Sigmoid colon (tissue), 7 donors: Measurements from ENCODE around the gene MICAL2. TPM values are rescaled to one million over a fixed set of nuclear protein-coding genes. Genes with fewer than 3 reads are reported as not detected.

ENCODE experiments used
- DNase-seq: peaks from one replicate; pipeline ENCODE4 v3.0.0-alpha.2; 2019
- H3K27ac ChIP-seq, 4 donors: fragments of 200-600 bp; sonication (generic); one replicate each; pipeline ENCODE4 v1.5.1; 2016 to 2019; ENCODE audit warnings: mild to moderate bottlenecking in 1 of 4
- H3K27me3 ChIP-seq, 3 donors: fragments of 200-600 bp; sonication (generic); one replicate each; pipeline ENCODE4 v1.5.1; 2019; ENCODE audit warnings: mild to moderate bottlenecking in 1 of 3
- H3K36me3 ChIP-seq, 4 donors: fragments of 200-600 bp; sonication (generic); one replicate each; pipeline ENCODE4 v1.5.1; 2016 to 2019
- H3K4me1 ChIP-seq, 4 donors: fragments of 200-600 bp; sonication (generic); one replicate each; pipeline ENCODE4 v1.5.1; 2017 to 2019
- H3K4me3 ChIP-seq, 4 donors: fragments of 200-600 bp; sonication (generic); one replicate each; pipeline ENCODE4 v1.5.1; 2017 to 2019; ENCODE audit warnings: mild to moderate bottlenecking in 2 of 4, moderate library complexity in 1 of 4
- H3K9me3 ChIP-seq, 4 donors: fragments of 200-600 bp in 3 of 4; sonication (generic) in 3 of 4; one replicate each; pipeline versions ENCODE4 v1.5.1 to v1.6.1; 2013 to 2019
- CTCF ChIP-seq, 4 experiments: fragments of 450-650 bp in 3 of 4; fragments of 200-600 bp in 1 of 4; IDR thresholded peaks; one replicate each; pipeline ENCODE4 v1.5.1; 2016 to 2019; ENCODE audit warnings: antibody characterized with exemption in 4 of 4, mild to moderate bottlenecking in 3 of 4, moderate library complexity in 2 of 4
- EP300 ChIP-seq, 4 donors: sonication (generic); formaldehyde crosslinking; IDR thresholded peaks; one replicate each; pipeline ENCODE4 v1.6.1; 2017; ENCODE audit warnings: antibody characterized with exemption in 4 of 4
- POLR2A ChIP-seq, 2 donors: fragments of 450-650 bp; IDR thresholded peaks; one replicate each; pipeline ENCODE4 v1.6.1; 2016; ENCODE audit warnings: antibody characterized with exemption in 2 of 2, mild to moderate bottlenecking in 2 of 2, moderate library complexity in 2 of 2
- POLR2AphosphoS5 ChIP-seq, 4 donors: sonication (generic); formaldehyde crosslinking; IDR thresholded peaks; one replicate each; pipeline ENCODE4 v1.6.1; 2017; ENCODE audit warnings: antibody characterized with exemption in 4 of 4
- WGBS, 2 donors: extraction: QIAGEN DNeasy Blood & Tissue Kit; methylation state at CpG; one replicate each; pipeline ENCODE4 v1.1.7; 2013; 5-methylcytosine and 5-hydroxymethylcytosine counted together
- intact Hi-C: fragments of 100-400 bp; cut with DNase I; formaldehyde crosslinking; loops from one replicate; pipeline ENCODE4 v1.15.1; 2023
- polyA plus RNA-seq, 3 donors: library from polyadenylated mRNA; stranded (reverse); fragments of 200-250 nt; gene quantifications; one replicate each; pipeline ENCODE4 v1.2.3, GENCODE V29; 2013
- total RNA-seq, 4 donors: library from RNA; depleted of rRNA; stranded (reverse); fragments of >200 nt; gene quantifications; one replicate each; pipeline ENCODE4 v1.1.0, GENCODE V29; 2016
- donor health status: healthy with polysubstance abuse.
- donor health status: Bipolar disorder and iron deficiency.
- donor health status: healthy.

Gene MICAL2
- total and polyA plus RNA-seq, 7 donors, result 36.6 to 145 (median 115) TPM

DNA sequence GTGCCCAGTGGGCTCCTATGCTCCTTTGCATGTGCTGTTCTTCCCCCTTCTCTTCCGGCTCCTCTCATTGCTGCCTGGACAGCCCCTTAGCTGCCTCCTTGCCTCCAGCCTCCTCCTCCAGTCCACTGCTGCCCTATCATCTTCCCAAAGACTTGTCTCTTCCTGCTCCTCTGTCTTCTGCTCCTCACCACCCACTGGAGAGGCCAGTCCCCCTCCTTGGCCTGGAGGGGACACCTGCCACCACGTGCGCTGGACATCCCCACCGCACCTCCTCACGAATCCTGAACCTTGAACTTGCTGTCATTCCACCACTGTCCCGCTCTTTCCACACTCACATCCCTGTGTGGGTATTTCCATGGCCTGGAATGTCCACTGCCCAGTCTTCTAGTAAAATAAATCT is 49.8 kb downstream of the MICAL2 start:
- Histone ChIP-seq H3K27me3 (no peaks in the 10 kb centered on the region), H3K36me3 (peaks cover 0 to 7% (median 0%) of the 10 kb centered on the region in 4 donors), H3K4me1 (peaks cover 3 to 97% (median 93%) of the 10 kb centered on the region in 4 donors), H3K9me3 (no peaks in the 10 kb centered on the region), H3K4me3 (no peak overlapping the region), H3K27ac (peak overlapping the region; percentile 83 to 96 (median 94))
- 96% methylated on average over 6 of the region's 6 CpGs for WGBS, 2 donors
- no peak for TF ChIP-seq POLR2A (IDR thresholded peaks at IDR 0.05)
- DNase-seq, result no peak
- intact Hi-C loops, result loop anchor here (5.0 kb wide), 2 partner anchors 48 to 93 kb away; partner anchors contain the start of gene MICAL2

- peaks cover 0 to 7% (median 0%) of the 10 kb centered on the region in 4 donors for H3K36me3 ChIP-seq
- TF ChIP-seq CTCF (IDR thresholded peaks at IDR 0.05), result no peak
- TF ChIP-seq POLR2A (IDR thresholded peaks at IDR 0.05), result no peak
- peak in 1 of 4 donors; percentile 4 for TF ChIP-seq POLR2AphosphoS5 (IDR thresholded peaks at IDR 0.05)
- TF ChIP-seq EP300 (IDR thresholded peaks at IDR 0.05), result no peak
- H3K27ac ChIP-seq, result peak overlapping the region; percentile 83 to 96 (median 94)
- H3K4me3 ChIP-seq, result no peak overlapping the region
- WGBS, 2 donors, result 48 to 63% methylated on average over 12 of the region's 12 CpGs
- no peak for DNase-seq
- H3K4me1 ChIP-seq, result peaks cover 3 to 100% (median 97%) of the 10 kb centered on the region in 4 donors
- no peaks in the 10 kb centered on the region for H3K9me3 ChIP-seq
- no peaks in the 10 kb centered on the region for H3K27me3 ChIP-seq
- intact Hi-C loops, result loop anchor here (5.0 kb wide), 2 partner anchors 48 to 93 kb away; partner anchors contain the start of gene MICAL2
These were observed 50.3 kb downstream of the MICAL2 start for GRCh38 chr11:12160680-12161079.

GRCh38 chr11:12161137-12161536 is 50.7 kb downstream of the MICAL2 start:
- H3K27ac ChIP-seq, result peak overlapping the region; percentile 83 to 96 (median 94)
- WGBS, 2 donors, result 84 to 91% methylated on average over 4 of the region's 4 CpGs
- no peak overlapping the region for H3K4me3 ChIP-seq
- DNase-seq, result no peak
- intact Hi-C loops, result loop anchor here (5.0 kb wide), 2 partner anchors 49 to 94 kb away; partner anchors contain the start of gene MICAL2
- no peaks in the 10 kb centered on the region for H3K9me3 ChIP-seq
- peaks cover 0 to 7% (median 0%) of the 10 kb centered on the region in 4 donors for H3K36me3 ChIP-seq
- H3K27me3 ChIP-seq, result no peaks in the 10 kb centered on the region
- no peak for TF ChIP-seq EP300 (IDR thresholded peaks at IDR 0.05)
- peak in 1 of 4 donors; percentile 19 for TF ChIP-seq POLR2AphosphoS5 (IDR thresholded peaks at IDR 0.05)
- no peak for TF ChIP-seq CTCF (IDR thresholded peaks at IDR 0.05)
- H3K4me1 ChIP-seq, result peaks cover 3 to 100% (median 96%) of the 10 kb centered on the region in 4 donors

DNA sequence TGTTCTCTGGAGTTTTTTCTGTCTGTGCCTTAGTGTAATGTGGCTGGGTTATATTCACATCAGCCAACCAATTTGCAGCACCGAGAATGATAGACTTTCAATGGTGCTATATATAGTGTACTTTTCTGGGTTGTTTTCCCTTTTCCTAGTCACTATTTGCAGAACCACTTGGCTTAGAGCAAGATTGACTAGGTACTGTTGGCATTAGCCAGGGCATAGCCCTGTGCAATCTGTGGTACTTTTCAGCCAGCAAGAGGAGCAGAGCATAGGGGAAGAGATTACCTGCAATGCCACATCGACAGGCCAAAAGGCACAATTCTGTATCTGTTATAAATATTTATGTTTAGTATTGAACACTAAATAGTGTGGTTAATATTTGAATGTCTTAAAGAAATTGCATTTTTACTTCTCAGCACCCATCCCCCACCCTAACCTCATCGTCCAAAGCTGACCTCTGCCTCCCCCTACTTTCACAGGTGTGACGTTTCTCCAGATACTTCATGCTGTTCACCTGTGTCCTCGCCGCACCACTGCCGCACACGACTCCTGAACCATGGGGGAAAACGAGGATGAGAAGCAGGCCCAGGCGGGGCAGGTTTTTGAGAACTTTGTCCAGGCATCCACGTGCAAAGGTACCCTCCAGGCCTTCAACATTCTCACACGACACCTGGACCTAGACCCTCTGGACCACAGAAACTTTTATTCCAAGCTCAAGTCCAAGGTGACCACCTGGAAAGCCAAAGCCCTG is 51.4 kb downstream of the MICAL2 start:
- Histone ChIP-seq H3K27me3 (no peaks in the 10 kb centered on the region), H3K36me3 (peaks cover 0 to 7% (median 0%) of the 10 kb centered on the region in 4 donors), H3K27ac (peak overlapping the region; percentile 83 to 96 (median 94)), H3K9me3 (no peaks in the 10 kb centered on the region), H3K4me3 (no peak overlapping the region), H3K4me1 (peaks cover 3 to 100% (median 92%) of the 10 kb centered on the region in 4 donors)
- DNase-seq, result no peak
- TF ChIP-seq POLR2A (IDR thresholded peaks at IDR 0.05) (no peak), EP300 (IDR thresholded peaks at IDR 0.05) (no peak), POLR2AphosphoS5 (IDR thresholded peaks at IDR 0.05) (no peak), CTCF (IDR thresholded peaks at IDR 0.05) (no peak)
- WGBS, 2 donors, result 91 to 94% methylated on average over 12 of the region's 12 CpGs
- intact Hi-C loops, result loop anchor here (2.0 to 5.0 kb wide), 3 partner anchors 49 to 94 kb away; partner anchors contain the start of gene MICAL2

- Histone ChIP-seq H3K27ac (peak overlapping the region; percentile 83 to 96 (median 94)), H3K36me3 (peaks cover 0 to 7% (median 0%) of the 10 kb centered on the region in 4 donors), H3K27me3 (no peaks in the 10 kb centered on the region), H3K4me3 (no peak overlapping the region), H3K4me1 (peaks cover 3 to 100% (median 89%) of the 10 kb centered on the region in 4 donors), H3K9me3 (no peaks in the 10 kb centered on the region)
- TF ChIP-seq CTCF (IDR thresholded peaks at IDR 0.05) (no peak), EP300 (IDR thresholded peaks at IDR 0.05) (no peak), POLR2AphosphoS5 (IDR thresholded peaks at IDR 0.05) (no peak), POLR2A (IDR thresholded peaks at IDR 0.05) (no peak)
- intact Hi-C loops, result loop anchor here (2.0 to 5.0 kb wide), 3 partner anchors 50 to 95 kb away; partner anchors contain the start of gene MICAL2
- DNase-seq, result no peak
- 94% methylated on average over 1 of the region's 1 CpG for WGBS, 2 donors
These were observed 52.3 kb downstream of the MICAL2 start for GRCh38 chr11:12162652-12163051.
